Activated CD8-positive, alpha-beta memory T cell treated with anti-CD3 and anti-CD28 coated beads, Interleukin-2, amount 10 ng/mL, durations not matched to agents 7 days and 5 days (primary cell): Measurements from ENCODE around the gene SLC6A20. TPM values are rescaled to one million over a fixed set of nuclear protein-coding genes. Genes with fewer than 3 reads are reported as not detected.
A peak's percentile ranks its signal among the peaks of the same experiment; 100 is the strongest.

Experiments used
- ATAC-seq: fragments of 150-1000 bp; cut with Tn5 transposase; one replicate; pipeline ENCODE4 v1.10.0; 2021; ENCODE audit warnings: moderate library complexity
- CTCF ChIA-PET: fragments of 350-600 bp; sonication (Branson Sonifier 250); formaldehyde crosslinking; loops from one replicate; lab custom pipeline; 2021; ENCODE audit warnings: antibody characterized with exemption; lab: Charles Lee
- DNase-seq: peaks from one replicate; pipeline ENCODE4 v3.0.0-alpha.2; 2020
- H3K27ac Mint-ChIP-seq: one replicate; pipeline ENCODE4 v1.8.0; 2021; ENCODE audit warnings: mild to moderate bottlenecking, mixed read lengths
- H3K27me3 Mint-ChIP-seq: one replicate; pipeline ENCODE4 v1.8.0; 2021; ENCODE audit warnings: mixed read lengths
- H3K36me3 Mint-ChIP-seq: one replicate; pipeline ENCODE4 v1.8.0; 2021; ENCODE audit warnings: mild to moderate bottlenecking, mixed read lengths
- H3K4me1 Mint-ChIP-seq: one replicate; pipeline ENCODE4 v1.8.0; 2021; ENCODE audit warnings: mixed read lengths
- H3K4me3 Mint-ChIP-seq: one replicate; pipeline ENCODE4 v1.8.0; 2021; ENCODE audit warnings: mild to moderate bottlenecking, moderate library complexity, mixed read lengths
- H3K9me3 Mint-ChIP-seq: one replicate; pipeline ENCODE4 v1.8.0; 2022; ENCODE audit warnings: low read depth, mixed read lengths
- total RNA-seq, 2 experiments: library from RNA; stranded (reverse); gene quantifications; one replicate each; pipeline ENCODE4 v1.2.3, GENCODE V29; 2021

Gene SLC6A20
- total RNA-seq, 2 experiments from 2014 or later: 0.05 TPM; not detected in 1

DNA sequence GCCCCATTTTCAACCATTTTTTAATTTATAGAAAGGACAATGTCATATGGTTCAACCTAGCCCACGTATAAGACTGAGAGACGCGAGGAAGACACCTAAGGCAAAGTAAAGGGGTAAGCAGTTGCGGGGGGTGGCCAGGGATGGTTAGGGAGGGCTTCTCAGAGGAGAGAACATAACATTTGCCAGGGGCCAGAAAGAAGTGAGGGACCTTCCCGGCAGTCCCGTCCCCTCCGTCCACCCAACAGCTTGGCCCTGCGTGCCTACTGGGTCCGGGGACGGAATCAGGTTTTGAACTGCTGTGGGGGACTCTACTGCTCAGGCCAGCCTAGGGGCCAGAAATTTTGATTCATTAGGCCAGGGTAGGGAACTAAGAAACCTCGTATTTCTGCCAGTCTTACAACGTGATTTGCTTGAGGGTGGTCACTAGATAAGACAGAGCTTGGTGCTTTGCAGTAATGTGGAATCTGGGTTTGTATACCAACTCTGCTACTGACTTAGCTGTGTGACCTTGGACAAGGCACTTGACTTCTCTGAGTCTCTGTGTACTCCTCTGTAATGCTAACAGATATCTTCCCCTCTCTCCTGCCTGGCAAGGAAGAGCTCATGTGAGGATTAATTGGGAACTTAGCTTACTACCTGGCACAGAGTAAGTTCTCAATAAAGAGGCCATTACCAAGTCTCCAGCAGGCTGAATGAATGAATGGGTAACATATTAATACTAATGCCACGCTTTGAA, 734 bp upstream of the SLC6A20 start:
- ATAC-seq: no peak
- no peaks in the 10 kb centered on the region for H3K36me3 Mint-ChIP-seq
- H3K27me3 Mint-ChIP-seq: peaks cover 71% of the 10 kb centered on the region
- DNase-seq: peak; percentile 37
- no peak overlapping the region for H3K27ac Mint-ChIP-seq
- H3K9me3 Mint-ChIP-seq: no peaks in the 10 kb centered on the region
- H3K4me3 Mint-ChIP-seq: peak overlapping the region; percentile 55
- H3K4me1 Mint-ChIP-seq: peaks cover 7% of the 10 kb centered on the region
- CTCF ChIA-PET: interaction anchor here (0.9 to 1.1 kb wide), 2 partner anchors 38 to 53 kb away, joined by 3 to 4 read pairs; no protein-coding TSS in a partner anchor

DNA sequence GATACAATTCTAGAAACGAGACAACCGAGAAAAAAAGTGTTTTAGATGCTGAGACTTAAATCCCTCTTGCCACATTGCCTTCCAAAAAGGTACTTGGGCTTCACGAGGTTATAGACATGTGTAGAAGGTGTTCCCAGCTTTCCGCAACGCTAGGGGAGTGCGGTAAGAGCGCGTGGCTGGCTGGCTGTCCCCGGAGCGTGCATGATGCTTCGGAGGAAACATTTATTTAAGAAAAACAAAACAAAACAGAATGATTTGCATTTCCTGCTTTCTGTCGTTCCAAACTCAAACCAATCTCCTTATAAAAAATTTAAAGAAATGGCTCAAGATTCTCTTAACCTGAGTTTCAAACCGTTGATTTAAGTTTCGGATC, 841 bp downstream of the SLC6A20 start:
- H3K4me1 Mint-ChIP-seq: peaks cover 7% of the 10 kb centered on the region
- DNase-seq (peak; percentile 38), ATAC-seq (no peak)
- peaks cover 73% of the 10 kb centered on the region for H3K27me3 Mint-ChIP-seq
- CTCF ChIA-PET: interaction anchor here (1.3 kb wide), 1 partner anchor 134 kb away, joined by 3 read pairs; no protein-coding TSS in a partner anchor
- peak overlapping the region; percentile 55 for H3K4me3 Mint-ChIP-seq
- no peaks in the 10 kb centered on the region for H3K36me3 Mint-ChIP-seq
- no peak overlapping the region for H3K27ac Mint-ChIP-seq
- H3K9me3 Mint-ChIP-seq: no peaks in the 10 kb centered on the region

GRCh38 chr3:45794660-45795059, 1.7 kb downstream of the SLC6A20 start:
- no peak for ATAC-seq
- Mint-ChIP-seq H3K4me3 (no peak overlapping the region), H3K36me3 (no peaks in the 10 kb centered on the region), H3K27ac (no peak overlapping the region), H3K27me3 (peaks cover 80% of the 10 kb centered on the region), H3K4me1 (peaks cover 7% of the 10 kb centered on the region), H3K9me3 (peaks cover 3% of the 10 kb centered on the region)
- CTCF ChIA-PET: interaction anchor here (1.3 kb wide), 1 partner anchor 134 kb away, joined by 3 read pairs; no protein-coding TSS in a partner anchor
- peak; percentile 8 for DNase-seq

GRCh38 chr3:45794177-45794560, 2.2 kb downstream of the SLC6A20 start:
- DNase-seq (no peak), ATAC-seq (no peak)
- Mint-ChIP-seq H3K36me3 (no peaks in the 10 kb centered on the region), H3K9me3 (peaks cover 3% of the 10 kb centered on the region), H3K4me1 (peaks cover 7% of the 10 kb centered on the region), H3K4me3 (no peak overlapping the region), H3K27me3 (peaks cover 76% of the 10 kb centered on the region), H3K27ac (no peak overlapping the region)
- CTCF ChIA-PET: interaction anchor here (1.3 kb wide), 1 partner anchor 135 kb away, joined by 3 read pairs; no protein-coding TSS in a partner anchor

GRCh38 chr3:45793482-45794176, 2.7 kb downstream of the SLC6A20 start:
- no peak overlapping the region for H3K27ac Mint-ChIP-seq

GRCh38 chr3:45792516-45793172, 3.7 kb downstream of the SLC6A20 start:
- no peak overlapping the region for H3K27ac Mint-ChIP-seq
- H3K36me3 Mint-ChIP-seq: no peaks in the 10 kb centered on the region
- peaks cover 7% of the 10 kb centered on the region for H3K4me1 Mint-ChIP-seq
- no peak overlapping the region for H3K4me3 Mint-ChIP-seq
- CTCF ChIA-PET: interaction anchor here (1.2 kb wide), 1 partner anchor 281 kb away, joined by 3 read pairs; no protein-coding TSS in a partner anchor
- DNase-seq (peak; percentile 11), ATAC-seq (no peak)
- H3K27me3 Mint-ChIP-seq: peaks cover 68% of the 10 kb centered on the region
- H3K9me3 Mint-ChIP-seq: peaks cover 3% of the 10 kb centered on the region

More at GRCh38 chr3:45793482-45794176, 2.7 kb downstream of the SLC6A20 start:
- ATAC-seq (no peak), DNase-seq (peak; percentile 36)
- Mint-ChIP-seq H3K4me1 (peaks cover 7% of the 10 kb centered on the region), H3K9me3 (peaks cover 3% of the 10 kb centered on the region), H3K36me3 (no peaks in the 10 kb centered on the region), H3K4me3 (no peak overlapping the region), H3K27me3 (peaks cover 76% of the 10 kb centered on the region)
- CTCF ChIA-PET: no interaction called here

DNA sequence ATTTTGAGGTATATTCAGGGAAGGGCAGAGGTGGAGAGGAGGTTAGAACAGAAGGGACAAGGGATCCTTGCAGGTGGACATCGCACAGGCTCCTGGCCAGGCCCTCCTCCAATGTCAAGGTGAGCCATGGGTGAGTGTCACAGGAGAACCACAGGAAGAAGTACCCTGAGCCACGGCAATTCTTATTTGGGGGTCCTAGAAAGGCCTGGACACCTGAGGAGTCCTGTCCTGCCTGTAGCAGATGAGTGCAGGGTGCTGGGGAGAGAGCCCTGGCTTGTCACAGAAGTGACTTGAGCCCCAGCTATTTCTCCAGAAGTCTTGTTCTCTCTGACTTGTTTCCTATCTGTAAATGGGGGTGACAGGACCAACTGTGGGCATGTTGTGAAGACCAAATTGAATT, 4.3 kb downstream of the SLC6A20 start:
- CTCF ChIA-PET: interaction anchor here (1.2 kb wide), 1 partner anchor 281 kb away, joined by 3 read pairs; no protein-coding TSS in a partner anchor
- H3K4me3 Mint-ChIP-seq: no peak overlapping the region
- H3K9me3 Mint-ChIP-seq: peaks cover 3% of the 10 kb centered on the region
- H3K36me3 Mint-ChIP-seq: no peaks in the 10 kb centered on the region
- H3K4me1 Mint-ChIP-seq: peaks cover 7% of the 10 kb centered on the region
- peaks cover 65% of the 10 kb centered on the region for H3K27me3 Mint-ChIP-seq
- DNase-seq (peak; percentile 4), ATAC-seq (no peak)
- H3K27ac Mint-ChIP-seq: no peak overlapping the region

- Mint-ChIP-seq H3K36me3 (no peaks in the 10 kb centered on the region), H3K9me3 (peaks cover 3% of the 10 kb centered on the region), H3K27ac (no peak overlapping the region), H3K27me3 (peaks cover 63% of the 10 kb centered on the region), H3K4me3 (no peak overlapping the region), H3K4me1 (peaks cover 3% of the 10 kb centered on the region)
- ATAC-seq: no peak
- DNase-seq: peak; percentile 12
- CTCF ChIA-PET: interaction anchor here (0.8 kb wide), 1 partner anchor 29 kb away, joined by 3 read pairs; no protein-coding TSS in a partner anchor
Measured at GRCh38 chr3:45790596-45790995, 5.7 kb downstream of the SLC6A20 start.

GRCh38 chr3:45789235-45789812, 7.0 kb downstream of the SLC6A20 start:
- Mint-ChIP-seq H3K27ac (no peak overlapping the region), H3K4me3 (no peak overlapping the region), H3K4me1 (no peaks in the 10 kb centered on the region), H3K27me3 (peaks cover 50% of the 10 kb centered on the region), H3K36me3 (no peaks in the 10 kb centered on the region), H3K9me3 (peaks cover 3% of the 10 kb centered on the region)
- no peak for DNase-seq
- no peak for ATAC-seq
- CTCF ChIA-PET: no interaction called here

- CTCF ChIA-PET: interaction anchor here (0.7 kb wide), 1 partner anchor 94 kb away, joined by 3 read pairs; no protein-coding TSS in a partner anchor
- DNase-seq: peak; percentile 25
- H3K4me3 Mint-ChIP-seq: no peak overlapping the region
Measured at GRCh38 chr3:45787551-45787950, 8.8 kb downstream of the SLC6A20 start.

DNA sequence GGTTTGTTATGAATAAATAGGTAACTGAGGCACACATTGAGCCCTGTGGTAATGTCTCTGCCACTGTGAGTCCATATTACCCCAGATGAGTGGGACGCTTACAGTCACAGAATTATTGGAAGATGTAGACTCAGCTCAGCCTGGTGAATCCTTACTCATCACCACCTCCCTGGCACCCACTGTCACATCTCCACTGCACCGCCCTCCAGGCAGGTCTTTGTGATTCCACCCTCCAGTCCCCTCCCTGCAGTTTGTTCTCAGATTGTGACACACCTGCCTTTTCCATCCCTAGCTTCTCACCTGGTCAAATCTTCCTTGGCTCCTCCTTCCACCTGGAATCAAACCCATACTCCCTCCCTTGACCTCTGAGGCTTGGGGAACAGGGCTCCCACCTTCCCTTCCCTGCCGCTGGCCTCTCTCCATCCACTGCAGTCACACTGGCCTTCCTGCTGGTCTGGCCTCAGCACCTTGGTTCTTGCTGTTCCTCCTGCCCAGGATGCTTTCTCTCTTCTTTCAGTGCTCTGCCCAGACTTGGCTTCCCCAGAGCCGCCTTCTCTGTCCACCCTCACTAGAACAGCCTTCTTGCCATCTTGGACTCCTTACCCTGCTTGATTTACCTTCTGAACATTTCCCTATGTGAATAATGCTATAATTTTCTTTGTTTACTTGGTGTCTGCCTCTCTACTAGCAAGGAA, 9.4 kb downstream of the SLC6A20 start:
- H3K4me3 Mint-ChIP-seq: no peak overlapping the region
- H3K36me3 Mint-ChIP-seq: no peaks in the 10 kb centered on the region
- ATAC-seq (no peak), DNase-seq (peak; percentile 7)
- no peaks in the 10 kb centered on the region for H3K4me1 Mint-ChIP-seq
- CTCF ChIA-PET: no interaction called here
- H3K27ac Mint-ChIP-seq: no peak overlapping the region
- peaks cover 3% of the 10 kb centered on the region for H3K9me3 Mint-ChIP-seq
- H3K27me3 Mint-ChIP-seq: peaks cover 37% of the 10 kb centered on the region

More at GRCh38 chr3:45787551-45787950, 8.8 kb downstream of the SLC6A20 start:
- H3K4me1 Mint-ChIP-seq: no peaks in the 10 kb centered on the region
- no peaks in the 10 kb centered on the region for H3K36me3 Mint-ChIP-seq
- ATAC-seq: no peak
- H3K27me3 Mint-ChIP-seq: peaks cover 37% of the 10 kb centered on the region
- H3K9me3 Mint-ChIP-seq: peaks cover 3% of the 10 kb centered on the region
- no peak overlapping the region for H3K27ac Mint-ChIP-seq

DNA sequence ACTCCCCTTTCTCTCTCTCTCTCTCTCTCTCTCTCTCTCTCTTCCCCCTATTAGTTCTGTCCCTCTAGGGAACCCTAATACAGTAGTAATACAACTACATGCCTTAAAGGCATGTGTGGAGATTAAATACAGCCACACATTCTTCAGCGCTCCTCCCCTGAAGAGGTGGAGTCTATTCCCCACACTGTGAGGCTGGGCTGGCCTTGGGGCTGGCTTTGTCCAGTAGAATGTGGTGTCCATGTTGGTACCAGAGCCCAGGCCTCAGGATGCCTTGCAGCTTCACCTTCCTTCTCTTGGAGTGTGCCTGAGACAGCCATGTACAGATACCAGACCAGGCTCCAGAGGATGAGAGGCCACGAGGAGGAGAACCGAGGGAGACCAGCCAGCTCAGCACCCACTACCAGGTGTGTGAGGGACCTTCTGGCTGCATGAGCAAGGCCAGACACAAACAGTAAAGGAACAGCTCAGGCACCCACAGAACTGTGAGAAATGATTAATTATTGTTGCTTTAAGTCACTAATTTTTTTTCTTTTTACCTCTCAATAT, 10.7 kb downstream of the SLC6A20 start:
- ATAC-seq (no peak), DNase-seq (peak; percentile 28)
- Mint-ChIP-seq H3K4me3 (no peak overlapping the region), H3K4me1 (no peaks in the 10 kb centered on the region), H3K27ac (no peak overlapping the region), H3K36me3 (no peaks in the 10 kb centered on the region), H3K27me3 (peaks cover 29% of the 10 kb centered on the region), H3K9me3 (peaks cover 3% of the 10 kb centered on the region)
- CTCF ChIA-PET: no interaction called here
